Measurements from ENCODE around the gene MVB12A.

The MVB12A gene

DNA sequence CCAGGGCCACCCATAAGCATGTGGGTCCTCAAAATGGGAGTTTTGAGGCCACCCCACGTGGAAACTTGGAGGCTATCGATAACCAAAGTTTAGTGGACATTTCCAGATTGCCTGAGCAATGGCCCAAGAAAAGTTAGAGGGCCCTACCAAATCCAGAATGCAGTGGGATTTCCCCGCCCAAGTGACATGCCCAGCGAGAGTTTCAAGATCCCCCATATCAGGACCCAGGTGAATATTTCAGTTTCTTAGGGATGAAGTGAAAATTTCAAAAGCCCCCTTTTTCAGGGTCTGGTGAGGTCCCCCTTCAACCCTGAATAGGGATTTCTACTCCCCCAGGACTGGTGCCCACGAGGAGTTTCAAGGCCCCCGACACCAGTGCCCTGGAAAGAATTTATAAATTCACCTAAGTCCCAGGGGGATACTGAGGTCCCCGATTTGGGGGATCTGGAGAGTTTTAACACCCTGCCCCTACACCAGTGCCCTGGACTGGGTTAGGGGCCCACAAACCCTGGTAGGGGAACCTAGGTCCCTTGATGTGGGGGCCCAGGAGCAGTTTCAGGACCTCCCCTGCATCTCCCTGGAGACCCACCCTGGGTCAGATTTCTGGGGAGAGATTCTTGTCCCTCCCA lies 15.1 kb upstream of the MVB12A start:
- in situ Hi-C loops (cut with MboI; ENCODE audit: low sequenced_read_pairs): no loop called here

GRCh38 chr19:17405250-17406045 lies 14.4 kb upstream of the MVB12A start, which contains the start of gene BST2:
Gene BST2 (minus strand): TSS chr19:17405630. CDS start chr19:17405575, 55 bp downstream.
- in situ Hi-C loops (cut with MboI; ENCODE audit: low sequenced_read_pairs): no loop called here

- in situ Hi-C loops (cut with MboI; ENCODE audit: low sequenced_read_pairs): no loop called here
These were observed 13.6 kb upstream of the MVB12A start for GRCh38 chr19:17406046-17406886.

- in situ Hi-C loops (cut with MboI; ENCODE audit: low sequenced_read_pairs): no loop called here
These were observed 13.0 kb upstream of the MVB12A start for GRCh38 chr19:17406887-17407196.

DNA sequence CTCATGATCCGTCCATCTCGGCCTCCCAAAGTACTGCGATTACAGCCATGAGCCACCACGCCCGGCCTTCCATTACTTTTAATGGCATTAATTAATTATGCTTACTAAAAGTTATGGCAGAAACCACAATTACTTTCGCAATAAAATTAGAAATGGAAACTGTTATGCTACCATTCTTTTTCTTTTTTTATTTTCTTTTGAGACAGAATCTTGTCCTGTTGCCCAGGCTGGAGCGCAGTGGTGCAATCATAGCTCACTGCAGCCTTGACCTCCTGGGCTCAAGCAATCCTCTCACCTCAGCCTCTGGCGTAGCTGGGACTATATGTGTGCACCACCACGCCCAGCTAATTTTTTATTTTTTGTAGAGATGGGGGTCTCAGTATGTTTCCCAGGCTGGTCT lies 9.9 kb upstream of the MVB12A start:
- in situ Hi-C loops (cut with MboI; ENCODE audit: low sequenced_read_pairs): no loop called here

- in situ Hi-C loops (cut with MboI; ENCODE audit: low sequenced_read_pairs): no loop called here
These were observed 8.0 kb upstream of the MVB12A start for GRCh38 chr19:17411801-17412200.

- in situ Hi-C loops (cut with MboI; ENCODE audit: low sequenced_read_pairs): no loop called here
These were observed 5.8 kb upstream of the MVB12A start for GRCh38 chr19:17414097-17414496.

- in situ Hi-C loops (cut with MboI; ENCODE audit: low sequenced_read_pairs): no loop called here
These were observed 4.7 kb upstream of the MVB12A start for GRCh38 chr19:17415121-17415520.

DNA sequence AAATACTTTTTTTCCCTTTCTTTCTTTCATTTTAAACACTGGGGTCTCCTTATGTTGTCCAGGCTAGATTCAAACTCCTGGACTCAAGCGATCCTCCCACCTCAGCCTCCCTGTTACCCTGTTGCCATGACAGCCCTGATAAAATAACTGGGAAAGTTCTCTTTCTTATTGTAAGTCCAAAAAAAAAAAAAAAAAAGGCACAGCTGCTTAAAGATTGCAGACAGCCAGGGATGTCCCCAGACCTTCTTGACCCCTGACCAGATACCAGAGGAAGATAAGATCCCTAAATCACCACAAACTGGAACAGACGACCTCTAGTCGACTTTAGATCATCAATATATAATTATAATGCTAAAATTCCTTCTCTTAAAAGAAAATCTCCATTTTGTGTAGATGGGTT lies 1.1 kb upstream of the MVB12A start:
- in situ Hi-C loops (cut with MboI; ENCODE audit: low sequenced_read_pairs): no loop called here

DNA sequence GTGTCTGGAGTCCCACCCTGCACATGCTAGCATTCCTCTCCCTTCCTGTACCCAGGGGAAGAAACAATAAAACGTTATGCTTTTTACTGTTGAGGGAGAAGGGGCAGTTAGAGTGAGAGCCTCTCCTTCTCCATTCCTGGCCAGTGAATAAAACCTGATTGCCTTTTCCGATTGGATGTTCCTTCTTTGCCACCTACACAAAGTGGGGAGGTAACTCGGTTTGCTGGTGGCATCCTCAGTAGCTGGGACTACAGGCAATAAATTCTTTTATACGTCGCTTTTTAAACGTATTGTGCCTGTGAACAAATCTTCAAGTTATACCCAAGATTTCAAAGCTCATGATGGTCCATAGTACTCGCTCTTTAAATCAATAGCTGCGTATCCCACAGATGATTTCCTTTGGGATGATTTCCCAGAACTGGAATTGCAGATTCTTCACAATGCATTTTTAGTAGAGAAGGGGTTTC lies 660 bp upstream of the MVB12A start:
- in situ Hi-C loops (cut with MboI; ENCODE audit: low sequenced_read_pairs): no loop called here

- in situ Hi-C loops (cut with MboI; ENCODE audit: low sequenced_read_pairs): no loop called here
These were observed 653 bp downstream of the MVB12A start for GRCh38 chr19:17420475-17420924.

DNA sequence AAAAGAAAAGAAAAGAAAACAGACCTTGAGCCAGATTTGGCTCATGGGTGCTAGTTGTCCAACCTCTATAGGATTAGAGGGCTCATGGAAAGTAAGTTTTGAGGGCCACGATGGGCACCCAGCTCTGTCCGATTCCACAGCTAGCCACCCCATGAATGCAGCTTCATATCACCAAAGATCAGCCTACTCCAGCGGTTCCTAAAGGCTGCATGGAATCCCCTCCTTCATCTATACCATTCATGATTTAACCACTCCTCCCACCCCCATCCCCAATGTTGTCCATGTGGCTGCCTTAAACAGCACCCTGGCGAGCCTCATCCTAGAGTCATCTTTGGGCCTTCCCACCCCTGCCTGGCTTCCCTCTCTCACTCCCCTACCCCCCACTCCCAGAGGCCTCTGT lies 2.1 kb downstream of the MVB12A start:
- in situ Hi-C loops (cut with MboI; ENCODE audit: low sequenced_read_pairs): no loop called here

GRCh38 chr19:17423429-17424208 lies 3.8 kb downstream of the MVB12A start:
- in situ Hi-C loops (cut with MboI; ENCODE audit: low sequenced_read_pairs): no loop called here

- in situ Hi-C loops (cut with MboI; ENCODE audit: low sequenced_read_pairs): no loop called here
These were observed 5.0 kb downstream of the MVB12A start for GRCh38 chr19:17424743-17425365.

DNA sequence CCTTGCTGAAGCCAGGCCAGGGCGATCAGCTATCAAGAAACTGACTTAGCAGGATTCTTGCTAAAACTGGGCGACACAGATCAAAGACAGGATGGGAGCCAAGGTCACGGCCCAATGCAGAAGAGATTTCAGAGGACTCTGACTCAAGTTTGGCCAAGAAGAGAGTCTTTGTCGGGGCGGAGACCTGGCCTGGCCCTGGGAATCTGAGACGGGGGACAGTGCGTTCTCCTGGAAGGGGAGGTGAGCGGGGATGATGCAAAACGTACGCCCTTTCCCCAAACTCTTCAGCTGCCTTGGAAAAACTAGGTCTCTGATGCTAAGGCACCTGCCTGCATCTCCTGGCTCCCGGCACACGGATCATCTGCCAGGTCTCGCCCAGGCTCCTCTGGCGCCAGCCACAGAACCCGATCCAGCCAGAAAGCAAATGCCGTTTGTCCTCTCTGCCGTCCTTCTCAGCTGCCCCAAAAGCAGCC lies 9.8 kb downstream of the MVB12A start:
- in situ Hi-C loops (cut with MboI; ENCODE audit: low sequenced_read_pairs): no loop called here

- in situ Hi-C loops (cut with MboI; ENCODE audit: low sequenced_read_pairs): no loop called here
These were observed 11.6 kb downstream of the MVB12A start for GRCh38 chr19:17431417-17431816.

GRCh38 chr19:17435218-17435617 lies 15.4 kb downstream of the MVB12A start:
- in situ Hi-C loops (cut with MboI; ENCODE audit: low sequenced_read_pairs): no loop called here

- in situ Hi-C loops (cut with MboI; ENCODE audit: low sequenced_read_pairs): no loop called here
These were observed 16.4 kb downstream of the MVB12A start for GRCh38 chr19:17436094-17436873.

- in situ Hi-C loops (cut with MboI; ENCODE audit: low sequenced_read_pairs): no loop called here
These were observed 17.0 kb downstream of the MVB12A start for GRCh38 chr19:17436874-17437267.

All from HL-60/S4 treated with retinoic acid at 250 ng/mL for 4 days and 3 days (cell line).